GM21390 (cell line): Measurements from ENCODE around the gene KCNH8.

Source experiments
- ATAC-seq: cut with Tn5 transposase; IDR thresholded peaks from one replicate; pipeline ENCODE4 v1.9.1; 2021; ENCODE audit not compliant: unreplicated experiment

The KCNH8 gene

GRCh38 chr3:19348941-19349564, 200.7 kb downstream of the KCNH8 start:
- ATAC-seq: peak; percentile 79

GRCh38 chr3:19357947-19358346, 209.6 kb downstream of the KCNH8 start:
- ATAC-seq: no peak

GRCh38 chr3:19363071-19363470, 214.8 kb downstream of the KCNH8 start:
- ATAC-seq: peak; percentile 5

GRCh38 chr3:19364148-19364547, 215.8 kb downstream of the KCNH8 start:
- no peak for ATAC-seq

GRCh38 chr3:19365471-19365870, 217.2 kb downstream of the KCNH8 start:
- ATAC-seq: no peak

GRCh38 chr3:19384868-19385267, 236.6 kb downstream of the KCNH8 start:
- no peak for ATAC-seq

GRCh38 chr3:19392150-19392549, 243.8 kb downstream of the KCNH8 start:
- no peak for ATAC-seq

GRCh38 chr3:19394946-19395345, 246.6 kb downstream of the KCNH8 start:
- ATAC-seq: no peak

- ATAC-seq: no peak
Observed at GRCh38 chr3:19396726-19397125, 248.4 kb downstream of the KCNH8 start.

- ATAC-seq: no peak
Observed at GRCh38 chr3:19399356-19399755, 251.0 kb downstream of the KCNH8 start.

- no peak for ATAC-seq
Observed at GRCh38 chr3:19399836-19400235, 251.5 kb downstream of the KCNH8 start.

- no peak for ATAC-seq
Observed at GRCh38 chr3:19420159-19420558, 271.8 kb downstream of the KCNH8 start.

- ATAC-seq: no peak
Observed at GRCh38 chr3:19425825-19426224, 277.5 kb downstream of the KCNH8 start.

GRCh38 chr3:19427422-19428149, 279.3 kb downstream of the KCNH8 start:
- no peak for ATAC-seq

- no peak for ATAC-seq
Observed at GRCh38 chr3:19428729-19429128, 280.4 kb downstream of the KCNH8 start.

- ATAC-seq: no peak
Observed at GRCh38 chr3:19432669-19433068, 284.4 kb downstream of the KCNH8 start.

GRCh38 chr3:19436746-19437145, 288.4 kb downstream of the KCNH8 start:
- no peak for ATAC-seq

- no peak for ATAC-seq
Observed at GRCh38 chr3:19439944-19440343, 291.6 kb downstream of the KCNH8 start.

GRCh38 chr3:19446138-19446537, 297.8 kb downstream of the KCNH8 start:
- ATAC-seq: no peak

GRCh38 chr3:19446687-19447086, 298.4 kb downstream of the KCNH8 start:
- ATAC-seq: peak; percentile 54

GRCh38 chr3:19455546-19455945, 307.2 kb downstream of the KCNH8 start:
- ATAC-seq: no peak

GRCh38 chr3:19456738-19457137, 308.4 kb downstream of the KCNH8 start:
- ATAC-seq: no peak

GRCh38 chr3:19457449-19457848, 309.1 kb downstream of the KCNH8 start:
- no peak for ATAC-seq
